H1 (cell line): ENCODE measurements around the gene GID8. TPM values are rescaled to one million over a fixed set of nuclear protein-coding genes. Genes with fewer than 3 reads are reported as not detected.

ENCODE experiments used
- KDM1A ChIP-seq: fragments of 200-600, 300-600 bp; sonication (generic); IDR thresholded peaks from 2 replicates; pipeline ENCODE4 v1.7.1; 2016; ENCODE audit warnings: mild to moderate bottlenecking, low read length, borderline replicate concordance
- RAD21 ChIP-seq, 2 experiments: IDR thresholded peaks in 1 of 2; conservative IDR thresholded peaks in 1 of 2; 2 replicates each; pipeline ENCODE4 v1.6.1; 2011; ENCODE audit warnings: low read depth in 2 of 2, low read length in 2 of 2, improper control_type of control experiment in 1 of 2, inconsistent platforms in 1 of 2, mild to moderate bottlenecking in 1 of 2, moderate library complexity in 1 of 2
- SIN3A ChIP-seq, 2 experiments: IDR thresholded peaks in 1 of 2; conservative IDR thresholded peaks in 1 of 2; 2 replicates each; pipeline ENCODE4 v1.6.1; 2011 to 2012; ENCODE audit warnings: low read length in 2 of 2, improper control_type of control experiment in 1 of 2, low read depth in 1 of 2, mild to moderate bottlenecking in 1 of 2
- polyA plus RNA-seq, 7 experiments: library from polyadenylated mRNA; depleted of rRNA in 3 of 7; stranded (reverse) in 5 of 7; unstranded in 2 of 7; fragments of >200 nt in 5 of 7; fragments of 200-250 nt in 2 of 7; gene quantifications; 1 replicate in 5 of 7; 2 replicates in 1 of 7; 4 replicates in 1 of 7; pipeline versions ENCODE4 v1.2.1 to v1.2.3, GENCODE V29; 2011 to 2013; ENCODE audit warnings: missing spikeins in 2 of 7, mixed read lengths in 2 of 7
- total RNA-seq: library from RNA; stranded (reverse); fragmentation: NEBNext Ultra II Directional; extraction: Animal tissue kit (Norgen Biotek cat#: 25700); gene quantifications from 2 replicates; pipeline ENCODE4 v1.2.1, GENCODE V29; 2021

GID8 gene
- total and polyA plus RNA-seq, 2 of the 8 experiments (the other 6 are each of a cell fraction or from before 2014, with no cell fraction given), result 39.7 to 72.9 TPM

DNA sequence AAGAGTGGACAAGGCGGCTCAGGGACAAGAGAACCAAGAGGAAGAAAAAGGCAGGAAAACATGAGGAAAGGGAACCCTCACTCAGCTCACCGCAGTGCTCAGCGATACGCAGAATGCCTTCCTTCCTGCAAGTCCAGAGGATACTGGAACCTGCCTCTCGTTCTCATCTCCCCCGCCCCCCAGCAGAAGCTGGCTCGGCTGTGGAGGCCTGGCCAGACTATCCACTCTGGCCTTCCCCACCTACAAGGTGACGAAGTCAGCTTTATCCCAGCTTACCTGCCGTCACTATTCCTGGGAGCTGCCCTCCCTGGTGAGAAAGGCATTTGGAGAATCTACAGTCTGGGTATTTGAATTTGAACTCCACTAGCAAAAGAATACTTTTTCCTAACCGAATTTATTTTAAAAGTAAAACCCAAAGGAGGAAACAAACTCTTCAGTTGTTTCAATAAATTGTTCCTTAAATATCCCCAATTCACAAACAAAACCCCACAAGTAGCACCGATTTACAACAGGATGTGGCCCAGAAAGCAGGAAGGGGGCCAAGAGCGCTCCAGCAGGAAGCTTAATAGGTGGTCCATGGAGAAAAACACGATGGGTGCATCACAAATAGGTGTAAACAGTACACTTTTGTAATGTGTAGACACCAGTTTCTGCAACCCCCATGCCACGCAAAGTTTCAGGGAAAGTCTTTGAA is 9.6 kb upstream of the GID8 start (continued):
- TF ChIP-seq RAD21 (IDR thresholded peaks at IDR 0.05 in 1 of 2, conservative IDR thresholded peaks at IDR 0.05 in 1 of 2; ENCODE audit: low read depth in 2 of 2, low read length in 2 of 2) (no peak), KDM1A (no peak), SIN3A (conservative IDR thresholded peaks at IDR 0.05 in 1 of 2, IDR thresholded peaks at IDR 0.05 in 1 of 2; ENCODE audit: low read depth in 1 of 2, low read length in 2 of 2) (peak in 1 of 2 experiments; percentile 19; a peak in 1 of 4 replicates)
